ENCODE results near the gene AREL1.

The AREL1 gene

DNA sequence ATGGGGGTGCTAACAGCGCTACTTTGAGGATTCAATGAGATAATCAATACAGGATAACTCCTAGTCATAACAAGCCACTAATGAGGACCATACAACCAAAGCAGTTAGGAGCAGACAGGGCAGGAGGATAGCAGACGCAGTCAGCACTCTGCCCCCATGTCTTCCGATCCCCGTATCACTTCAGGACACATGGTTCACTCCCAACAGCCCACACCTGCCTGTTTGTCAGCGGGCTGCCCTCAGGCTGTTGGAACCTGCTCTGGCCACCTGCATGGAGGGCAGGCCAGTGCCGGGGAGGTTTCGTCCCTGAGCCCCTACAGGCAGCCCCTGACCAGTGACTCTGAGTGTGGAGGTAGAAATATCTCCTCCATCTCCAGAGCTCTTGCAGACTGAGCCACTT is 63.7 kb downstream of the AREL1 start:
- TF ChIP-seq, protein P1, sequence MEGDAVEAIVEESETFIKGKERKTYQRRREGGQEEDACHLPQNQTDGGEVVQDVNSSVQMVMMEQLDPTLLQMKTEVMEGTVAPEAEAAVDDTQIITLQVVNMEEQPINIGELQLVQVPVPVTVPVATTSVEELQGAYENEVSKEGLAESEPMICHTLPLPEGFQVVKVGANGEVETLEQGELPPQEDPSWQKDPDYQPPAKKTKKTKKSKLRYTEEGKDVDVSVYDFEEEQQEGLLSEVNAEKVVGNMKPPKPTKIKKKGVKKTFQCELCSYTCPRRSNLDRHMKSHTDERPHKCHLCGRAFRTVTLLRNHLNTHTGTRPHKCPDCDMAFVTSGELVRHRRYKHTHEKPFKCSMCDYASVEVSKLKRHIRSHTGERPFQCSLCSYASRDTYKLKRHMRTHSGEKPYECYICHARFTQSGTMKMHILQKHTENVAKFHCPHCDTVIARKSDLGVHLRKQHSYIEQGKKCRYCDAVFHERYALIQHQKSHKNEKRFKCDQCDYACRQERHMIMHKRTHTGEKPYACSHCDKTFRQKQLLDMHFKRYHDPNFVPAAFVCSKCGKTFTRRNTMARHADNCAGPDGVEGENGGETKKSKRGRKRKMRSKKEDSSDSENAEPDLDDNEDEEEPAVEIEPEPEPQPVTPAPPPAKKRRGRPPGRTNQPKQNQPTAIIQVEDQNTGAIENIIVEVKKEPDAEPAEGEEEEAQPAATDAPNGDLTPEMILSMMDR (IDR thresholded peaks at IDR 0.05; ENCODE audit: low read depth, low read length, missing control alignments) = no peak
- no peak overlapping the region for H3K4me3 ChIP-seq (ENCODE audit: low read depth, low read length)

DNA sequence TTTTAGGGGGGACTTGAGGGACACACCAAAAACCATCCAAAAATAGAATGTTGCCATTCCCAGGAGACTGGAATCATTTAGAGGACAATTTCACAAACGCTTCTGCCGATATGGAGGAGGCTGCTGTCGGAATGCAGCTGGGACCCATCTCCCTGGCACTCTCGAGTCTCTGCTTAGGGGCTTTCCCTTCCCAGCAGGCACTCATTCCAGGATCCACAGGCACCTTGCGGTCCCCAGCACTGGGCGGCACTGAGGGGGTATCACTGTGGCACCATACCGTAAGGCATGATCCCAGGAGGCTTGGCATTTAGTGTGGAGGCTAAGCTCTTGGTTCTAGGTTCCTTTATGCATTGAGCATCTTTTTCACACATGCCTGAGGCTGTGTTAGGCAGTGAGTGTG is 64.3 kb downstream of the AREL1 start:
- H3K4me3 ChIP-seq (ENCODE audit: low read depth, low read length) = no peak overlapping the region
- TF ChIP-seq, protein P1 (IDR thresholded peaks at IDR 0.05; ENCODE audit: low read depth, low read length, missing control alignments) = no peak
- no peak for DNase-seq (ENCODE audit: low read depth)

More for the DNA sequence above, 63.7 kb downstream of the AREL1 start:
- DNase-seq (ENCODE audit: low read depth) = no peak

DNA sequence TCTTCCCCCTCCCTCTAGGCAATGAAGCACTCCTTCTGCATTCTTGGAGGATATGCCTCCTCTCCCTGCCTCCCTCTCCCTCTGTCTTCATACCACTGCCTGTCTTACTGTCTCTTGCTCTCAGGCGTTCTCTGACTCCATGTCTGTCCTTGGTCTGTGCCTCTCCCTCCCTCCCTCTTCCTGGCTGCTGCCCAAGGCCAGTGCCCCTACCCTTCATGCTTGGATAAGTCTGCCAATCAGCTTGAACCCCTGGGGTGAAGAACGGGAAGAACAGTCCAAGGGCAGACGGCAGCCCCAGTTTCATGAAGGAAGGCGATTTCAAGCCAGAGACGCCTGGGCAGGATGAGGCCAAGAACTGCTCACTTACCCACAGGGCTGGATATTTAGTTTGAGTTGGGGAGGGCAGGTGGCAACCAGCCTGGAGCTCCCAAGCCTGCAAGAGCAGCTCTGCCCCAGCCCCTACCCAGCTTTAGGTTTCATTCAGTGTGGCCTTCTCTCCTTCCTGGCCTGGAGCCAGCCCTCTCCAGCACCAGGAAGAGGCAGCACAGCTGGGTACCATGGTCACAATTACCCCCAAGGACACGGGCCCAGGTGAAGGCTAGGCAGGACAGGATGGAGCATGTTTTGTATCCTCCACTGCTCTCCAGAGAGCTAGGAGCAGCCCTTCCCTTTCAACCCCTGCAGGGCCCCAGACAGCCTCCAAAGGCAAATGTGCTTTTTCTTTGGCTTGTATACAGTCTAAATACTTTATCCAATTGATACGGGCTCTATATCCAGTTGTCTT is 65.0 kb downstream of the AREL1 start:
- TF ChIP-seq, protein P1 (IDR thresholded peaks at IDR 0.05; ENCODE audit: low read depth, low read length, missing control alignments) = no peak
- no peak for DNase-seq (ENCODE audit: low read depth)
- H3K4me3 ChIP-seq (ENCODE audit: low read depth, low read length) = no peak overlapping the region

DNA sequence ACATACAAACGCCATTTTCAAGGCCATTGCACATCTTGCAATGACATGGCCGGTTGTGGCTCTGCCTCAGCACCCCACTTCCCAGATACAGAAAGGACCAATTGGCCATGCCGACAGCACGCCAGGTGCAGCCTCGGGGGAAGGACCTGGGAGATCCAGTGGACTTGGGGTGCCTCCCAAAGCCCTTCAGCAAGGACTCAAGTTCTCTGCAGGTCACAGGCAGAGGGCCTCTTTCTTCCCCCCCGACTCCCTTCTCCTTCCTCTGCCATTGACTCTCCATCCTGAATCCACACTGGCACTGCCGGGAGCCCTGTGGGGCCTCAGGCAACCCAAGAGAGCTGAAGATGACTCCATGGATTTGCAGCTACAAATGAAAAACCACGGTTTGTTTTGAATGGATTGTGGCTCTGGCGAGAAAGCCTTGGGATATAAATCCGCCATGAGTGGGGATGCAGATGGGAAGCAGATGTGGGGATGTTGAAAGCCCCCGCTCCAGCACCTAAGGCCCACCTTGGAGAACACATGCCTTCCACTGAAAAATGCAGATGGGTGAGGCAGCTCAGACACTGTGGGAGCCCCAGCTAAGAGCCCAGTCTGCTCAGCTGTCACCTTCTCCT is 65.7 kb downstream of the AREL1 start:
- no peak overlapping the region for H3K4me3 ChIP-seq (ENCODE audit: low read depth, low read length)
- TF ChIP-seq, protein P1 (IDR thresholded peaks at IDR 0.05; ENCODE audit: low read depth, low read length, missing control alignments) = no peak
- DNase-seq (ENCODE audit: low read depth) = no peak

DNA sequence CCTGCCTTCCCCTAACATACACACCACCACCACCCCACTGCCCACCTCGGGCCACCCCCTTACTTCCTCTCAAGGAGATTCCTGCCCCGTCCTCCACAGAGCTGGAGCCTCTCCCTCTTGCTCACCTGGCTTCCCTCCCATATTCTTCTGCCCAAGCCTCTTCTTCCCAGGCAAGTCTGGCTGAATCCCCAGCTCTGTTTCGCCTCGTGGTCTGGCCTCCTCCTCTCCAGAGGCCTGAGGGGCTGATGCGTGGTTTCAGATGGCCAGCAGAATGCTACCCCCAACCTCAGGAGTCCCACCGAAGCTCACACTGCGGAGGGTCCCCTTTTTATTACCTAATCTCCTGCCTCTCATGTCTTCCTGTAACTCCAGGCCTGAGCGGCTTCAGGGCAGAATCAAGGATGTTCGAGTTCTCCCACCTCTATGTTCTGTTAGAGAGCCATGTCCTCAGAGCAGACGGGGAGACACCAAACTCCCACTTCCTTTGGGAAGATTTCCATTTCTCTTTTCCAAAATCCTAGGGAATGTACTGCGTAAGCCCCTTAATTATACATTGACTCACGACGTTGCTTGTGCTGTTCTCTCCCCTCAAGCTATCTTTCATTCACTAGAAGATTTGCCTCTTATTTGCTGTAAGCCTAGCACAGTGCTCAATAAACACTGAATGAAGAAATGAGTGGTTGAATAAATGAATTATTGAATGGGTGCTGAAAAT is 67.0 kb downstream of the AREL1 start:
- TF ChIP-seq, protein P1 (IDR thresholded peaks at IDR 0.05; ENCODE audit: low read depth, low read length, missing control alignments) = no peak
- no peak overlapping the region for H3K4me3 ChIP-seq (ENCODE audit: low read depth, low read length)
- no peak for DNase-seq (ENCODE audit: low read depth)

DNA sequence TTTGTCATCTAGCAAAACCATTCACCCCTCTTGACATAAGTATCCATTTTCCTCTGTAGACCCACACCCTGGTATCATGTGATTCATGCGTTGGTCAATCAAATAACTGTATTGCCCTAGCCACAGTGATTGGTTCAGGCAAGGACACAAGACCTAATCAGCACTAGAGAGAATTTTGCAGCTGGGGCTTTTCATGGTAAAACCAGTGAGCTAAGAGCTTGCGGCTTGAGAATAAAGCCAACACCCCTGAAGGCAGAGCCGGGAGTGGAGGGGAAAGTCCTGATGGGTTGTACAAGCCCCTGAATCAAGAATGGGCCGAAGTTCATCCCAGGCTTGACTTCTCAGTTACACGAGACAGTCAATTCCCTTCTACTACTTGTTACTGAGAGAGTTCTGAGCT is 67.6 kb downstream of the AREL1 start:
- TF ChIP-seq, protein P1 (IDR thresholded peaks at IDR 0.05; ENCODE audit: low read depth, low read length, missing control alignments) = no peak
- H3K4me3 ChIP-seq (ENCODE audit: low read depth, low read length) = no peak overlapping the region
- no peak for DNase-seq (ENCODE audit: low read depth)

Data from GM12864 (cell line).